GM23338 (cell line): Measurements from ENCODE around the gene CARF. TPM values are rescaled to one million over a fixed set of nuclear protein-coding genes. Genes with fewer than 3 reads are reported as not detected.

Source experiments
- ATAC-seq: fragments of 200-7000 bp; cut with Tn5 transposase; 3 replicates; pipeline ENCODE4 v1.9.1; 2020
- DNase-seq: peaks from one replicate; pipeline ENCODE4 v3.0.0-alpha.2; 2015; ENCODE audit warnings: low spot score
- H2AFZ ChIP-seq: fragments of 200-600 bp; sonication (generic); 2 replicates; pipeline ENCODE4 v1.8.0; 2016; ENCODE audit warnings: antibody characterized with exemption, mild to moderate bottlenecking, moderate library complexity
- H3F3A ChIP-seq: fragments of 200-600 bp; sonication (generic); replicated peaks from 2 replicates; pipeline ENCODE4 v1.8.0; 2017; ENCODE audit warnings: antibody characterized with exemption, mixed run types, low read depth
- H3K27ac ChIP-seq: fragments of 200-600 bp; sonication (generic); 2 replicates; pipeline ENCODE4 v1.6.1; 2016; ENCODE audit warnings: low read depth
- H3K27me3 ChIP-seq: fragments of 200-600 bp; sonication (generic); 2 replicates; pipeline ENCODE4 v1.8.0; 2016; ENCODE audit warnings: mild to moderate bottlenecking, mixed run types, moderate library complexity; ENCODE audit not compliant: insufficient read depth
- H3K36me3 ChIP-seq: fragments of 200-600 bp; sonication (generic); 2 replicates; pipeline ENCODE4 v1.8.0; 2016; ENCODE audit warnings: mild to moderate bottlenecking; ENCODE audit not compliant: insufficient read depth
- H3K4me1 ChIP-seq: fragments of 200-600 bp; sonication (generic); 2 replicates; pipeline ENCODE4 v1.8.0; 2016; ENCODE audit warnings: mild to moderate bottlenecking, moderate library complexity; ENCODE audit not compliant: insufficient read depth
- H3K4me2 ChIP-seq: fragments of 200-600 bp; sonication (generic); 2 replicates; pipeline ENCODE4 v1.7.1; 2017; ENCODE audit warnings: mixed run types
- H3K4me3 ChIP-seq: fragments of 200-600 bp; sonication (generic); 2 replicates; pipeline ENCODE4 v1.6.1; 2016; ENCODE audit warnings: mixed run types
- H3K79me2 ChIP-seq: fragments of 200-600 bp; sonication (generic); replicated peaks from 2 replicates; pipeline ENCODE4 v1.8.0; 2017; ENCODE audit warnings: mild to moderate bottlenecking; ENCODE audit not compliant: insufficient read depth
- H3K9me2 ChIP-seq: fragments of 200-600 bp; sonication (generic); 2 replicates; pipeline ENCODE4 v1.8.0; 2017; ENCODE audit not compliant: insufficient read depth
- H4K20me1 ChIP-seq: fragments of 200-600 bp; sonication (generic); replicated peaks from 2 replicates; pipeline ENCODE4 v1.8.0; 2017; ENCODE audit warnings: mild to moderate bottlenecking; ENCODE audit not compliant: insufficient read depth
- H3K27ac Mint-ChIP-seq: 2 replicates; pipeline ENCODE4 v1.8.0; 2020; ENCODE audit warnings: inconsistent platforms, mild to moderate bottlenecking, moderate library complexity, mixed read lengths
- H3K27me3 Mint-ChIP-seq: 3 replicates; pipeline ENCODE4 v1.8.0; 2022; ENCODE audit warnings: low read depth, mild to moderate bottlenecking, moderate library complexity, mixed read lengths, inconsistent platforms; ENCODE audit not compliant: insufficient read depth, poor library complexity
- H3K36me3 Mint-ChIP-seq: 3 replicates; pipeline ENCODE4 v1.8.0; 2021; ENCODE audit warnings: low read depth, mild to moderate bottlenecking, inconsistent platforms, moderate library complexity, mixed read lengths
- H3K4me1 Mint-ChIP-seq: 3 replicates; pipeline ENCODE4 v1.8.0; 2020; ENCODE audit warnings: mild to moderate bottlenecking, inconsistent platforms, mixed read lengths
- H3K4me3 Mint-ChIP-seq: 3 replicates; pipeline ENCODE4 v1.8.0; 2021; ENCODE audit warnings: moderate library complexity, mild to moderate bottlenecking, inconsistent platforms, mixed read lengths
- H3K9me3 Mint-ChIP-seq: 3 replicates; pipeline ENCODE4 v1.8.0; 2020; ENCODE audit warnings: moderate library complexity, mild to moderate bottlenecking, inconsistent platforms, mixed read lengths
- CREB1 ChIP-seq: fragments of 250-450 bp; sonication (Bioruptor Pico); IDR thresholded peaks from 2 replicates; pipeline ENCODE4 v1.5.0; 2020; ENCODE audit warnings: low read depth, mild to moderate bottlenecking, moderate library complexity
- CTCF ChIP-seq, 2 experiments: fragments of 200-600 bp in 1 of 2; sonication (generic) in 1 of 2; conservative IDR thresholded peaks; 2 replicates each; pipeline versions ENCODE4 v1.5.1 to v1.6.1; 2016 to 2017; ENCODE audit warnings: antibody characterized with exemption in 2 of 2, low read depth in 2 of 2, mild to moderate bottlenecking in 2 of 2, moderate library complexity in 1 of 2
- ETS1 ChIP-seq: IDR thresholded peaks from 2 replicates; pipeline ENCODE4 v1.6.1; 2016; ENCODE audit warnings: antibody characterized with exemption
- EZH2 ChIP-seq: fragments of 200-600 bp; sonication (generic); IDR thresholded peaks from one replicate; pipeline ENCODE4 v1.8.0; 2017; ENCODE audit warnings: antibody characterized with exemption, mild to moderate bottlenecking, low read depth; ENCODE audit not compliant: unreplicated experiment
- EZH2phosphoT487 ChIP-seq: fragments of 200-600 bp; sonication (generic); IDR thresholded peaks from one replicate; pipeline ENCODE4 v1.8.1; 2018; ENCODE audit warnings: antibody characterized with exemption; ENCODE audit not compliant: unreplicated experiment
- JUNB ChIP-seq: IDR thresholded peaks from one replicate; pipeline ENCODE4 v1.6.1; 2016; ENCODE audit warnings: antibody characterized with exemption; ENCODE audit not compliant: unreplicated experiment
- NANOG ChIP-seq: IDR thresholded peaks from 2 replicates; pipeline ENCODE4 v1.6.1; 2016; ENCODE audit warnings: antibody characterized with exemption, borderline replicate concordance
- POLR2AphosphoS5 ChIP-seq: IDR thresholded peaks from 2 replicates; pipeline ENCODE4 v1.6.1; 2016; ENCODE audit warnings: antibody characterized with exemption, low read depth
- REST ChIP-seq: IDR thresholded peaks from one replicate; pipeline ENCODE4 v1.6.1; 2018; ENCODE audit warnings: antibody characterized with exemption; ENCODE audit not compliant: unreplicated experiment
- STAT1 ChIP-seq: IDR thresholded peaks from one replicate; pipeline ENCODE4 v1.6.1; 2016; ENCODE audit warnings: antibody characterized with exemption; ENCODE audit not compliant: unreplicated experiment
- ZNF114 ChIP-seq: fragments of 250-450 bp; sonication (Bioruptor Pico); IDR thresholded peaks from 2 replicates; pipeline ENCODE4 v1.5.0; 2020; ENCODE audit warnings: mild to moderate bottlenecking, moderate library complexity
- ZNF331 ChIP-seq: fragments of 250-450 bp; sonication (Bioruptor Pico); IDR thresholded peaks from 2 replicates; pipeline ENCODE4 v1.5.0; 2020; ENCODE audit warnings: low read depth, mild to moderate bottlenecking, moderate library complexity
- ZNF462 ChIP-seq: fragments of 250-450 bp; sonication (Bioruptor Pico); IDR thresholded peaks from 2 replicates; pipeline ENCODE4 v1.5.0; 2020; ENCODE audit warnings: mild to moderate bottlenecking, moderate library complexity
- polyA plus RNA-seq: library from polyadenylated mRNA; unstranded; fragments of >200 nt; fragmentation: Nextera tagmentation; extraction: Ambion mirVana; gene quantifications from 2 replicates; pipeline ENCODE4 v1.2.1, GENCODE V29; 2016
- total RNA-seq: library from RNA; depleted of rRNA; stranded (reverse); fragments of >200 nt; shearing (Covaris generic); gene quantifications from 2 replicates; pipeline ENCODE4 v1.2.3, GENCODE V29; 2014

CARF gene
- total and polyA plus RNA-seq, 2 experiments from 2014 or later = 1.7 to 3.3 TPM

- H3K4me2 ChIP-seq = no peak overlapping the region
- no peak overlapping the region for H3K27ac Mint-ChIP-seq
- H3K79me2 ChIP-seq = no peaks in the 10 kb centered on the region
- H4K20me1 ChIP-seq = peaks cover 5% of the 10 kb centered on the region; the same call in 1 of the 2 replicates
- TF ChIP-seq POLR2AphosphoS5 = no peak
- TF ChIP-seq EZH2phosphoT487 = no peak
- no peak for TF ChIP-seq REST
- no peak for TF ChIP-seq ZNF462 (CRISPR knock-in tag)
- no peak for TF ChIP-seq ZNF114 (CRISPR knock-in tag)
- no peak for TF ChIP-seq ZNF331 (CRISPR knock-in tag)
- no peak for TF ChIP-seq CTCF (conservative IDR thresholded peaks at IDR 0.05; ENCODE audit: low read depth in 2 of 2)
- TF ChIP-seq CREB1 (CRISPR knock-in tag) = no peak
- TF ChIP-seq JUNB = no peak
- no peak for TF ChIP-seq STAT1
- no peak for TF ChIP-seq NANOG
- TF ChIP-seq ETS1 = no peak
- no peak for TF ChIP-seq EZH2
- no peaks in the 10 kb centered on the region for H3K4me1 Mint-ChIP-seq
- H2AFZ ChIP-seq = no peak overlapping the region
- peaks cover 64% of the 10 kb centered on the region for H3K36me3 Mint-ChIP-seq
- H3K4me1 ChIP-seq = no peaks in the 10 kb centered on the region
- H3K4me3 Mint-ChIP-seq = no peak overlapping the region
- ATAC-seq (no peak), DNase-seq (no peak)
- no peaks in the 10 kb centered on the region for H3K27me3 Mint-ChIP-seq
- H3K36me3 ChIP-seq = peaks cover 60% of the 10 kb centered on the region
- no peak overlapping the region for H3K4me3 ChIP-seq
- no peak overlapping the region for H3K27ac ChIP-seq
- H3K9me3 Mint-ChIP-seq = no peaks in the 10 kb centered on the region
- H3K9me2 ChIP-seq = no peaks in the 10 kb centered on the region
- H3F3A ChIP-seq = peaks cover 10% of the 10 kb centered on the region; the same call in 1 of the 2 replicates
- no peaks in the 10 kb centered on the region for H3K27me3 ChIP-seq
Observed at GRCh38 chr2:202881570-202881969, 30.5 kb upstream of the CARF start.
